ENCODE measurements around the gene FARP2.

Gene FARP2

GRCh38 chr2:241456546-241456945 is 100.5 kb downstream of the FARP2 start:
- DNase-seq (ENCODE audit: low read depth), result no peak

- no peak for DNase-seq (ENCODE audit: low read depth)
Measured at GRCh38 chr2:241458687-241459086, 102.6 kb downstream of the FARP2 start.

GRCh38 chr2:241459520-241459919 is 103.4 kb downstream of the FARP2 start:
- DNase-seq (ENCODE audit: low read depth), result no peak

- no peak for DNase-seq (ENCODE audit: low read depth)
Measured at GRCh38 chr2:241460631-241461030, 104.5 kb downstream of the FARP2 start.

GRCh38 chr2:241461693-241462677 is 105.9 kb downstream of the FARP2 start:
- no peak for DNase-seq (ENCODE audit: low read depth)

- DNase-seq (ENCODE audit: low read depth), result no peak
Measured at GRCh38 chr2:241463276-241464135, 107.4 kb downstream of the FARP2 start.

GRCh38 chr2:241465543-241465942 is 109.5 kb downstream of the FARP2 start:
- DNase-seq (ENCODE audit: low read depth), result no peak

- no peak for DNase-seq (ENCODE audit: low read depth)
Measured at GRCh38 chr2:241466230-241466629, 110.1 kb downstream of the FARP2 start.

- DNase-seq (ENCODE audit: low read depth), result no peak
Measured at GRCh38 chr2:241467777-241468475, 111.8 kb downstream of the FARP2 start.

GRCh38 chr2:241468476-241468781 is 112.3 kb downstream of the FARP2 start:
- no peak for DNase-seq (ENCODE audit: low read depth)

- DNase-seq (ENCODE audit: low read depth), result no peak
Measured at GRCh38 chr2:241469746-241470145, 113.7 kb downstream of the FARP2 start.

- DNase-seq (ENCODE audit: low read depth), result no peak
Measured at GRCh38 chr2:241473399-241473798, 117.3 kb downstream of the FARP2 start.

- DNase-seq (ENCODE audit: low read depth), result no peak
Measured at GRCh38 chr2:241475267-241475666, 119.2 kb downstream of the FARP2 start.

GRCh38 chr2:241478166-241478565 is 122.1 kb downstream of the FARP2 start:
- DNase-seq (ENCODE audit: low read depth), result no peak

- DNase-seq (ENCODE audit: low read depth), result no peak
Measured at GRCh38 chr2:241479026-241479898, 123.2 kb downstream of the FARP2 start.

- DNase-seq (ENCODE audit: low read depth), result no peak
Measured at GRCh38 chr2:241481687-241482086, 125.6 kb downstream of the FARP2 start.

- no peak for DNase-seq (ENCODE audit: low read depth)
Measured at GRCh38 chr2:241482126-241482955, 126.3 kb downstream of the FARP2 start.

- DNase-seq (ENCODE audit: low read depth), result no peak
Measured at GRCh38 chr2:241483305-241483704, 127.2 kb downstream of the FARP2 start.

GRCh38 chr2:241485172-241485911 is 129.3 kb downstream of the FARP2 start:
- no peak for DNase-seq (ENCODE audit: low read depth)

- DNase-seq (ENCODE audit: low read depth), result no peak
Measured at GRCh38 chr2:241489088-241489487, 133.0 kb downstream of the FARP2 start.
